HG02623 (cell line): ENCODE data around the gene ZNF740.
"Not testable (repeated sequence)": the region's sequence is repeated elsewhere in the genome, so short reads cannot be mapped to it uniquely, and the experiment has no call there.

ENCODE experiments used
- ATAC-seq: cut with Tn5 transposase; IDR thresholded peaks from one replicate; pipeline ENCODE4 v1.9.1; 2021; ENCODE audit warnings: moderate library complexity; ENCODE audit not compliant: unreplicated experiment

ZNF740 gene, protein sequence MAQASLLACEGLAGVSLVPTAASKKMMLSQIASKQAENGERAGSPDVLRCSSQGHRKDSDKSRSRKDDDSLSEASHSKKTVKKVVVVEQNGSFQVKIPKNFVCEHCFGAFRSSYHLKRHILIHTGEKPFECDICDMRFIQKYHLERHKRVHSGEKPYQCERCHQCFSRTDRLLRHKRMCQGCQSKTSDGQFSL

DNA sequence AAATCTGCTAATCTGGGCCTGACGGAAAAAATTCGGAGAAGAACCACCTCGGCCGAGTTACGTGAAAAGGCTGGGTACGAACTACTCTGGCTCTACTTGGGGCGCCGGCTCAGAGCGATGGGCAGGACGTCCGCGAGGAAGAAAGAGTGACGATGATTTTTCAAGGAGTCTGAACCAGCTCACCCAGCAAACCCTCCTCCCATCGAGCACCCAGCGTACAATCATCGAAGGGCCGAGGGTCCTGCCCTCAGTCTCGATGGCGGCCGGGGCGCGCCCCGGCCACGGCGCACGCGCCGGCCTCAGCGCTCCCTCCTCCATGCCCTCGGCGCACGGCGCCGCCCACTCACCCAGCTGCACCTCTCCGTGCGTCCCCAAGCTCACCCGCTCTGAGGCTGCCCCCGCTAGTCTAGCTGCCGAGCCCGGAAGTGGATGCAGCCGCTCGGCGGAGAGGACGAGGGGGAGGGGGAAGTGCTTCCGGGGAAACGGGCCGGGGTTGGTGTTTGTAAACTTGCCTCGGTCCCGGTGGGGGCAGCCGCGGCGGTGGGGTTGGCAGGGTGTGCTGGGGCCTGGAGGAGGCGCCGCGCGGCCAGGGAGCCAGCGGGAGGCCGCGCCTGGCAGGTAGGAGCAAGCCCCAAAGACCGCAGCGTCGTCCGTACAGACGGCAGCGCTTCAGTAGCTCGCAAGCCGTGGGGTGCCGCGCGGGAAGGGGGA, at the start of gene ZNF740, which contains the start of gene CSAD:
TSS of gene ZNF740 (plus strand) at position 503 of the 711 bp plus-strand sequence. CDS start 1,262 bp downstream, outside the sequence.
TSS of gene CSAD (minus strand) at position 706 of the 711 bp plus-strand sequence. CDS start 7,455 bp downstream, outside the sequence.
- peak; percentile 85 for ATAC-seq

DNA sequence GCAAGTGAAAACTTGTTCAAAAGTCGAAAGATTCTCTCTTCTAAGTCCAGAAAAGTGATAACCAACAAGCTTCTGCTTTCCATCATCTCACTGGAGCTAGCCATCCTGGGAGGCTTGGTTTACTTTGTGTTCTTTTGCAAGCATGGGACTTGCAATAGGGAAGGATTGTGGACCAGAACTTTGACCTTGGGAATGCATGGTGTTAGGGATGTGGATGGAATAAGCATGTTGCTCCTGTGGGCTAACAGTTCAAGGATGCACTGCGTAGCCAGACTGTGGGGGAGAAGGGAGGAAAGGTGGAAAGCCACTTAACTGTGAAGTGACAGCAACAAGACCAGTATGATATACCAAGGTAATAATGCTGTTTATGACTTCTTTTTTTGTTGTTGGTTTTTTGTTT, 48.7 kb upstream of the ZNF740 start:
- no peak for ATAC-seq

DNA sequence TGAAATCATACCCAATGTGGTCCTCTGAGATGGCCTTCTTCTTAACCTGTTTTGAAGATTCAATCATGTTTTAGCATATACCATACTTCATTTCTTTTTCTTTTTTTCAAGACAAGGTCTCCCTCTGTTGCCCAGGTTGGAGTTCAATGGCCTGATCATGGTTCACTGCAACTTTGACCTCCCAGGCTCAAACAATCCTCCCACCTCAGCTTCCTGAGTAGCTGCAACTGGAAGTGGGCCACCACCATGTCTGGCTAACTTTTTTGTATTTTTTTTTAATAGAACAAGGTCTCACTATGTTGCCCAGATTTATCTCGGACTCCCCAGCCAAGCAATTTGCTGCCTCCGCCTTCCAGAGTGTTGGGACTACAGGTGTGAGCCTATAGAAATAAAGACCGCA, 46.8 kb upstream of the ZNF740 start:
- no peak for ATAC-seq

DNA sequence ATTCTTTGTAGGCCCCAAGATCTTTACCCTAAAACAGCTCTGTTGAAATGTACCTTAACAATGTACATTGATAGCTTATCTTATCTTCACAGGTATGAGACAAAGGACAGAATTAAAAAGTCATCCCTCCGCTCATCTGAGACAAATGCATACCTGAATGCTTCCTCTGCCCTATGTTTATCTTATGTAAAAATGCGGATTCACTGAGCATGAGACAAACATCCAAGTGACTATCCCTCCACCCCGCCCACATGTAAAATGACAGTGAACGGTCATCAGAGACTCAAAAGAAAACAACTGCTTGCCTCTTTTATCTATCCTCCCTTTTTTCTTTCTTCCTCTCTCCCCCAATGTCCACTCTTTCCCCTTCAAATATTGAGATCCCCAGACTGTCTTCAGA, 37.2 kb upstream of the ZNF740 start:
- ATAC-seq, result no peak

DNA sequence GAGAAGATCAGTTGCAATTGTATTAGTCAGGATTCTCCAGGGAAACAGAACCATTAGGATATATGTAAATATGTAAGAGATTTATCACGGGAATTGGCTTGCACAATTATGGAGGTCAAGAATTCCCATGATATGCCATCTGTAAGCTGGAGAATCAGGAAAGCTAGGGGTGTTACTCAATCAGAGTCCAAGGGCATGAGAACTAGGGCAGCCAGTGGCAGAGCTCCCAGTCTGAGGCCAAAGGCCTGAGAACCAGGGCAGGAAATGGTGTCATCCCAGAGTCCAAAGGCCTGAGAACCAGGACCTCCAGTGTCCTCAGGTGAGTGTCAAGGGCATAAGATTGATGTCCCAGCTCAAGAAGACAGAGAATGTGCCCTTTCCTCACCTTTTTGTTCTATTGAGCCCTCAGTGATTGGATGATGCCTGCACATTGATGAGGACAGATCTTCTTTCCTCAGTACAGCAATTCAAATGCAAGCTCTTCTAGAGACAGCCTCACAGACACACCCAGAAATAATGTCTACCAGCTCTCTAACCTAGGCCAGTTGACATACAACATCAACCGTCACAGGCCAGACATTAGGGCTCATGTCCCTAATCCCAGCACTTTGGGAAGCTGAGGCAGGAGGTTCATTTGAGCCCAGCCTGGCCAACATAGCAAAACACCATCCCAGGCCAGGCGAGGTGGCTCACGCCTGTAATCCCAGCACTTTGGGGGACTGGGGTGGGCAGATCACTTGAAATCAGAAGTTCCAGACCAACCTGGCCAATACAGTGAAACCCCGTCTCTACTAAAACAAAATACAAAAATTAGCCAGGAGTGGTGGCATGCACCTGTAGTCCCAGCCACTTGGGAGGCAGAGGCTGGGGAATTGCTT, 34.9 kb upstream of the ZNF740 start:
- ATAC-seq, result no peak

DNA sequence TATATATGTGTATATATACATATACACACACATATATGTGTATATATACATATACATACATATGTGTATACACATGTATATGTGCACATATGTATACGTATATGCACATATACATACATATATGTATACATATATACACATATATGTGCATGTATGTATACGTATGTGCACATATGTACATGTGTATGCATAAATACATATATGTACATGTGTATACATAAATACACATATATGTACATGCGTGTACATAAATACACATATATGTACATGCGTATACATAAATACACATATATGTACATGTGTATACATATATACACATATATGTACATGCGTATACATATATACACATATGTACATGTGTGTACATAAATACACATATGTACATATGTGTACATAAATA, 33.3 kb upstream of the ZNF740 start:
- ATAC-seq, result no peak

DNA sequence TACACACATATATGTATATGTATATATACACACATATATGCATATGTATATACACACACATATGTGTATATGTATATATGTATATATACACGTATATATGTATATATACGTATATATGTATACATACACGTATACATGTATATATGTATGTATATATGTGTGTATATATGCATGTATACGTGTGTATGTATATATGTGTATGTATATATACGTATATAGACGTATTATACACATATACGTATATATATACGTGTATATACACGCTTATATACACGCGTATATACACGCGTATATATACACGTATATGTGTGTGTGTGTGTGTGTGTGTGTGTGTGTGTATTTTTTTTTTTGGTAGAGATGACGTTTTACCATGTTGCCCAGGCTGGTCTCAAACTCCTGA, 32.9 kb upstream of the ZNF740 start:
- no peak for ATAC-seq

DNA sequence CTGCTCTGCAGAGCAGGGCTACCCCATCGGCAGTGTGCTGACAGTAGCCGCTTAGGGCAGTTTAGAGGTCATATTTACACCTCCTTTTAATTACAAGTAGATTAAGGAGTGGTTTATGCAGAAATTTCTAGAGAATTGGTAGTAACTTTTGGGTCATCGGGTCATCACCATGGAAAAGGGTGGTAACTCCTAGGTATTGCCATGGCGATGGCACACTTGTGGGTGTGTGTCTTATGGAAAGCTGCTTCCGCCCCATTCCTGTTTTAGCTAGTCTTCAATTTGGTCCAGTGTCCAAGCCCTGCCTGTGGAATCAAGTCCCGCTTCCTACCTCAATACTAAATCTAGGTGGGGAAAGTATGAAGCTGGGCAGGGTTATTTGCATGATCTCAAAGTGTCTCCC, 29.5 kb upstream of the ZNF740 start:
- ATAC-seq, result no peak

DNA sequence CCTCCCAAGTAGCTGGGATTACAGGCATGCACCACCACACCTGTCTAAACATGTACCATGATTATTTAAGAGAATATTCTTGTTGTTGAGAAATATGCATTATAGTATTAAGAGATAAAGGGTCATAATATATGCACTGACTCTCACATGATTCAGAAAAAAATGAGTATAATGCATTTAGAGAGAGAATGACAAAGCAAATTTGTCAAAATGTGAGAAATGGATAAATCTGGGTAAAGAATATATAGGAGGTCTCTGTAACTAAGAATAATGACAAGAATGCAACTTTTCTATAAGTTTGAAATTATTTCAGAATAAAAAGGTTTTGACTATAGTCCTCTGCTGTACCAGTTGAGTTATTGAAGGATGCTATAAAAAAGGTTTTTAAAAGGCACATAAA, 28.1 kb upstream of the ZNF740 start:
- no peak for ATAC-seq

DNA sequence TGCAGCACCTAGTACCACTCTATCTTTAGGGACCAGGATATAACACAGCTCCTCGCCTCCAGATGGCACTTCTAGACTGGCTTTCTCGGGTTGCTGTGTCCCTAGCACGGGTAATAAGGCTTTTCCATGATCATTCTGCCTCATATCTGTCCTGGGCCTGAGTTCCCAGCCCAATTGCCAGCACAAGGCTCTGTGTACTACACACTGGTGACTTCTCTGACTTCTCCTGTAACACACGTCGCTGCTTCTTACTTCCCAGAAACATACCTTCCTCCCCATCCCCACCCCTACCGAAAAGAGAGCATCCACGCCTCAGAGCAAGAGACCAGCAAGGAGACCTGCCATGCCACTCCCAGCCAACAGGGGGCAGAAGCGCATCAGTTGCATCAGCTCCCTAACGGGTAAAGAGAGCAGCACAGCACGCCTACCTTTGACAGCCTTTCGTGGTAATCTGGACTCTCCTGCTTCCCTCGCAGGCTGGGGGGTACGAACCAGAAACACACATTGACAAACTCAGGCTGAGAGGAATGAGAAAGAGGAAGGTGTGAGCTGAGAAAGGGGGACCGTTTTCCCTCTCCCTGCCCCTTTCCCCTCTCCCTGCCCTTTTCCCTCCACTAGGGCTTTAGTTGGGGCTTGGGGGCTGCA, 21.2 kb upstream of the ZNF740 start:
- peak; percentile 52 for ATAC-seq

DNA sequence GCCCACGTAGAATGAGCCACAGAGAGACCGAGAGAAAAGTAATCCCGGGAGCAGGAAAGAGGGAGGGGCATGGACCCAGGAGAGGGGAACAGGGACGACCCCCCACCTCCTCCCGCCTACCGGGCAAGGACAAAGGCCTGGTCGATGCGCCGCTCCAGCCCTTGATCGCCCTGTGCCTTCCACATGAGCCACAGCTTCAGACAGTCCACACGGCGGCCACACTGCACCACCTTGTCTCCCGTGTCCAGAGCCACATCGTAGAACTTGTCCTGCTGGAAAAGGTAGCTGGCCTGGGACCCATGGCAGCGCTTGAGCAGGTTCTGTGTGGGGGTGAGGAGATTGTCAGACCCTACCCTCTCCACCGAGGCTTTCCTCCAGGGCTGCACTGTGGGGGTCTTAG, 20.5 kb upstream of the ZNF740 start:
- no peak for ATAC-seq

DNA sequence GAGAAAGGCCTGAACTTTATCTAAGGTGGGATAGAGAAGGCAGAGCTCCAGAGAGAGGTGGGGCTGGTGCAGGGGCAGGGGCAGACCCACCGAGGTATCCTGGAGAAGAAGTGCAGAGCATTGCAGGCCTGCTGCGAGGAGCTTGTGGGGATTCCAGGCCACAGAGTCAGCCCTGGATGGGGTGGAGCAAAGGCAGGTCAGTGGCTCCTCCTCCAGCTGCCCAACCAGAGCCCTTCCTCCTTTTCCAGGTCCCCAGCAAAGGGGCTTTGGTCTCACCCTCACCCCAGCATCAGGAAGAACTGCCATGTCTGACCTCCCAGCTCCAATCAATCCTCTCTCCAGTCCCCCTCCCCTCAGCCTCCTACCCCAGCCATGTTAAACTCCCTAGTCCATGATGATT, 19.8 kb upstream of the ZNF740 start:
- ATAC-seq, result no peak

DNA sequence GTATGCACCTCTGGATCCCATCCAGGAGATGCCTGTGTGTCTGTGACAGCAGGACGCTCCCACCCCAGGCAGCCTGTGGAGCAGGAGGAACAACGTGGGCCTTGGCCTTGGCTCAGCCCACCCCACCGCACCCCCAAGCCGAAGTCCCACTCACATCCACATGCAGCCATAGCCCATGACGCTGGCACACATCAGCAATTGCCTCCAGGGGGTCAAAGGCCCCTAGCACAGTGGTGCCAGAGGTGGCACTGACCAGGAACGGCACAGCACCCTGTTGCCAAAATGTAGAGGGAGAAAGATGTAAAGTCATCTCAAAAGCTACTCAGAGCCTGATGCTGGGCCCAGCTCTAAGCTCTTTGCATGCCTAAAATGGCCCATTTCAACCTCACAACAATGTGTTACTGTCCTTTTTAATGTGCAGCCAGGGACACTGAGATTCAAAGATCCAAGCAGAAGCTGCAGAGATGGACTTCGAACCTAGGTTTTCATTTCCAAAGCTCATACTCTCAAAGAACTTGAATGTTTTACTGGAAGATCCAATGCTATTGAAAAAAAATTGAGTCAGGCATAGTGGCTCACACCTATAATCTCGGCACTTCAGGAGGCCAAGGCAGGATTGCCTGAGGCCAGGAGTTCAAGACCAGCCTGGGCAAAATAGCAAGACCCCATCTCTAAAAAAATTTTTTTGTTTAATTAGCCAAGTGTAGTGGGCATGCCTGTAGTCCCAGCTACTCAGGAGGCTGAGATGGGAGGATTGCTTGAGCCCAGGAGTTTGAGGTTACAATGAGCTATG, 19.2 kb upstream of the ZNF740 start:
- no peak for ATAC-seq

DNA sequence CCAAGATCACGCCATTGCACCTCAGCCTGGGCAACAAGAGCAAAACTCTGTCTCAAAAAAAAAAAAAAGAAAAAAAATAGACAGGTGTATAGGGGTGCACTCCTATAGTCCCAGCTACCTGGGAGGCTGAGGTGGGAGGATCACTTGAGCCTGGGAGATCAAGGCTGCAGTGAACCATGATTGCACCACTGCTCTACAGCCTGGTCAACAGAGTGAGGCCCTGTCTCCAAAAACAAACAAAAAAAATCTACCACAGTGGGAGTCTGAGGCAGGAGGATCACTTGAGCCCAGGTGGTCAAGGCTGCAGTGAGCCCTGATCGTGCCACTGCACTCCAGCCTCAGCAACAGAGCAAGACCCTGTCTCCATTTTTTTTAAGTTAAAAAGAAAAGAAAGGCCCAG, 17.5 kb upstream of the ZNF740 start:
- not testable (repeated sequence) for ATAC-seq

DNA sequence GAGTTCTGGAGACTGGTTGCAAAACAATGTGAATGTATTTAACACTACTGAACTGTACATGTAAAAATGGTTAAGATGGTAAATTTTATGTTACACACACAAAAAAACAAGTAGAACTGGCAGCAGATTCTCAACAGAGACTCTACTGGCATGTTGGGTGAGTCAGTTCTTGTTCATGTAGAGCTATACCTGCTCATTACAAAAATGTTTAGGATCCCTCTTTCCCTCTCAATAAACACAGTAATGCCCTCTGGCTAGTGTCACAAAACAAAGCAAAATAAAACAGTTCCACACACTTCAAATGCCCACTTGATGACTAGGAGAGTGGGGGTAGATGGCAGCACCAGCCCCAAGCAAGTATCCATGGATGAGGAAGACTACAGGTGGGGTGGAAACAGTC, 13.7 kb upstream of the ZNF740 start:
- no peak for ATAC-seq

DNA sequence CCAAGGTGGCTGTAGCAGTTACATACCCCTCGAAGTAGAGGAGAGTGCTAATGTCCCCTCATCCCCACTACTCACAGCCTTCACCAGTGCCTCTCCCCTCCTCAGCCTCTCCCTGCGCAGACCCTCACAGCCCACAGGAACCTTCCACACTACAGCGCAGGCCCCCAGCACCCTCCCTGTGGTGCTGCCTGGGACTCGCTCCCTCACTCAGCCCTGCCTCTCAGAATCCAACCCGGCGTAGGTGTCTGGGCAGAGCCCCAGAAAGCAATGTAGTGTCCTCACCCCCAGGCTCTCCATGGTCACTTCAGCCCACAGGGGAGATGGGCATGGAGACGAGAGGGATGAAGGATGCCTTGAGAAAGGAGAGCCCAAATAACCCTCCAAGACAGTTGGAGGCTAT, 10.9 kb upstream of the ZNF740 start:
- no peak for ATAC-seq

DNA sequence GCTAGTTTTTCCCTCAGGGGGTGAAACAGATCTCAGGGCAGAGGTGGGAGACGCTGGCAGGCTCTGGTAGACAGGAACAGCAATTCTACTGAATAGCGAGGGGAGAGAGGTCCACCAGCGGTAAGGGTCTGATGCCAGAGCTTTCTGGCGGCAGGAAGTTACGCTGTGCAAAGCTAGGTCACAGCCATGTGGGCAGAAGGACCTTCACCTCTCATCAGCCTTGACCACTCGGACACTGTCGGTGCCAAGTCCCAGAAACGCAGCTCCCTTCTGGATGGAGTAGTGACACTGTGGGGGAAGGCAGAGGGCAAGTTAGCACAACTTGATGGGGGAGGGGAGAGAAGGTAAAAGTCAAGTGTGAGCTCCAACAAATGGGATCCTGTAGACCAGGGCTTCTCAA, 10.3 kb upstream of the ZNF740 start:
- ATAC-seq, result no peak

DNA sequence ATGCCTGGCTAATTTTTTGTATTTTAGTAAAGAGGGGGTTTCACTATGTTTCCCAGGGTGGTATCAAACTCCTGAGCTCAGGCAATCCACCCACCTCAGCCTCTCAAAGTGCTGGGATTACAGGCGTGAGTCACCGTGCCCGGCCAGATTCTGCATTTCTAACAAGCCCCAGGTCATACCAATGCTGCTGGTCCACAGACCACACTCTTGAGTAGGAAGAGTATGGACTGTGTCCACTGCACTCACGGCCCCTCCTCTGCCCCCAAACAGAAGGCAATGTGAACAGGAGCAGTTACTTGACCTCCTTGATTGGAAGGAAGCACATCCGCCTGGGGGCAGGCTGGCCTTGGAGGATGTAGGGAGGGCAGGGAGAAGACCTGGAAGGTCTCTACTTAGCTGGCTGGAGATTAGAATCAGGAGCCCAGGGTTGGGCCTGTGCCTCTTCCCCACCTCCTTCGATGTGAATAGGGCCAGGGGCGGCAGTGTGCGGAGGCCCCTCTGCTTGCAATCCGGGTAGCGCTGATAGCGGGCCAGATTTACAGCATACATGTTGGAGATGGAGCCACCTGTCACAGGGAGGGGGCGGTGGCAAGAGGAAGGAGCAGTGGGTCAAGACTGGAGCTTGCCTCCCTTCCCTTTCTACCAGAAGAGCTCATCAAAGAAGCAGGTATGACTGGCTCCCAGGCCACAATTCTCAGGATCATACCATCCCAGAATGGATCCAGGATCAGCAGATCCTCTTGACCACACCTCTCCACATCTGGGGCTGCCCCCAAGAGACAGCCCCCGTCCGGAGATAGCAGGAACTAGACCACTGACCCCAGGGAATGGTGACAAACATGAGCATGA, 9.4 kb upstream of the ZNF740 start:
- ATAC-seq, result no peak

DNA sequence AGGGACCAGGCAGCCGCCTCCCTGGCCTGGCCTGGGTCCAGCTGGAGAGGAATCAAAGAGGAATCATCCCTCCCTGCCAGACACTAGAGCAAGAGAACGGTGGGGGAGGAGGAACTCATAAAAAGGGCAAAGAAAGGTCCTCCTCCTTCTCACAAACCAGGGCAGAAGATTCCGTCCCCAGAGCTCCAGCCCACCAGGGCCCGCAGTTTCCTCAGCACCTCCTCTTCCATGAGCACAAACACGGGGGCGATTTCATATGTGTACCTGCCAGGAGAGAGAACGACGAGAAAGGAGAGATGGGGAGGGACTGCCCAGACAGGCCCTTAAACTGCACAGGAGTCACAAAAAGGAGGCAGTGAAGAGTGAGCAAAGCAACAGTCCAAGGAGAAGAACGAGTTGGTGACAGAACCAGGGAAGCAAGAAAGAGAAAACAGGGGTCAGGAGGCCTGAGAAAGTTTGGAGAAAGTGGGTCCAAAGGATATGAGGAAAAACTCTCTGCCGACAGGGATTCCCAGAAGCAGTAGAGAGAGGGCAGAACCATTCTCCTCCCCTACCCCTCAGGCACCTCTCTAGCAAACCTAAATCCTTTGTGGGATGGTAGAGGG, 8.7 kb upstream of the ZNF740 start:
- no peak for ATAC-seq
